Measurements from ENCODE around the gene CD302. TPM values are rescaled to one million over a fixed set of nuclear protein-coding genes. Genes with fewer than 3 reads are reported as not detected.
"Not testable (repeated sequence)": the region's sequence is repeated elsewhere in the genome, so short reads cannot be mapped to it uniquely, and the experiment has no call there.

The CD302 gene
- total RNA-seq, 1 donor from 2014 or later, result 3.9 TPM

- TF ChIP-seq, protein P1, sequence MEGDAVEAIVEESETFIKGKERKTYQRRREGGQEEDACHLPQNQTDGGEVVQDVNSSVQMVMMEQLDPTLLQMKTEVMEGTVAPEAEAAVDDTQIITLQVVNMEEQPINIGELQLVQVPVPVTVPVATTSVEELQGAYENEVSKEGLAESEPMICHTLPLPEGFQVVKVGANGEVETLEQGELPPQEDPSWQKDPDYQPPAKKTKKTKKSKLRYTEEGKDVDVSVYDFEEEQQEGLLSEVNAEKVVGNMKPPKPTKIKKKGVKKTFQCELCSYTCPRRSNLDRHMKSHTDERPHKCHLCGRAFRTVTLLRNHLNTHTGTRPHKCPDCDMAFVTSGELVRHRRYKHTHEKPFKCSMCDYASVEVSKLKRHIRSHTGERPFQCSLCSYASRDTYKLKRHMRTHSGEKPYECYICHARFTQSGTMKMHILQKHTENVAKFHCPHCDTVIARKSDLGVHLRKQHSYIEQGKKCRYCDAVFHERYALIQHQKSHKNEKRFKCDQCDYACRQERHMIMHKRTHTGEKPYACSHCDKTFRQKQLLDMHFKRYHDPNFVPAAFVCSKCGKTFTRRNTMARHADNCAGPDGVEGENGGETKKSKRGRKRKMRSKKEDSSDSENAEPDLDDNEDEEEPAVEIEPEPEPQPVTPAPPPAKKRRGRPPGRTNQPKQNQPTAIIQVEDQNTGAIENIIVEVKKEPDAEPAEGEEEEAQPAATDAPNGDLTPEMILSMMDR (IDR thresholded peaks at IDR 0.05; ENCODE audit: unreplicated experiment), result no peak
- H3K9me3 Mint-ChIP-seq (ENCODE audit: low read depth), result no peaks in the 10 kb centered on the region
These were observed 43.0 kb downstream of the CD302 start for GRCh38 chr2:159755014-159755413.

DNA sequence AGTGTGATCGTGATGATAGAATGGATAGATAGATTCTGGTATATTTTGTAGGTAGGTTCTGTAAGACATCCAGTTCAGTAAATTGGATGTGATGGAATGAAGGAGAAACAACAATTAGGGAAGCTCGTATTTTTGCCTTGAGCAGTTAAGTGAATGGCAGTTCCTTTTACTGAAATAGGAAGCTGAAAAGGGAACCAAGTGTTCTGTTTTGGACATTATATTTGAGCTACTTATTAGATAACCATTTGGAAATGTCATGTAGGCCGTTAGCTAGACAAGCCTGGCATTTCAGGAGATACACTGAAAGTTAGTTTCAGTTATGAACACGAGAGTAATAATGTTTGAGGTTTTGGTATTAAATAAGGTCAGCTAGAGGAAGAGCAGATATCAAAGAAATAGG is 44.2 kb downstream of the CD302 start:
- H3K36me3 Mint-ChIP-seq (ENCODE audit: insufficient read depth), result peaks cover 33% of the 10 kb centered on the region
- H3K4me3 Mint-ChIP-seq (ENCODE audit: low read depth), result no peak overlapping the region
- no peak overlapping the region for H3K27ac Mint-ChIP-seq
- no peak for DNase-seq (ENCODE audit: low spot score, unreplicated experiment)
- H3K4me1 Mint-ChIP-seq (ENCODE audit: low read depth), result peaks cover 5% of the 10 kb centered on the region
- no peaks in the 10 kb centered on the region for H3K27me3 Mint-ChIP-seq
- no peaks in the 10 kb centered on the region for H3K9me3 Mint-ChIP-seq (ENCODE audit: low read depth)
- TF ChIP-seq, protein P1 (IDR thresholded peaks at IDR 0.05; ENCODE audit: unreplicated experiment), result no peak

More at GRCh38 chr2:159755014-159755413, 43.0 kb downstream of the CD302 start:
- Mint-ChIP-seq H3K4me3 (ENCODE audit: low read depth) (no peak overlapping the region), H3K4me1 (ENCODE audit: low read depth) (peaks cover 11% of the 10 kb centered on the region), H3K27ac (no peak overlapping the region), H3K36me3 (ENCODE audit: insufficient read depth) (peaks cover 35% of the 10 kb centered on the region), H3K27me3 (no peaks in the 10 kb centered on the region)
- DNase-seq (ENCODE audit: low spot score, unreplicated experiment), result no peak

- H3K4me1 Mint-ChIP-seq (ENCODE audit: low read depth), result no peaks in the 10 kb centered on the region
- H3K27ac Mint-ChIP-seq, result peak overlapping the region; percentile 59
- H3K9me3 Mint-ChIP-seq (ENCODE audit: low read depth), result no peaks in the 10 kb centered on the region
- TF ChIP-seq, protein P1 (IDR thresholded peaks at IDR 0.05; ENCODE audit: unreplicated experiment), result no peak
- H3K4me3 Mint-ChIP-seq (ENCODE audit: low read depth), result no peak overlapping the region
- DNase-seq (ENCODE audit: low spot score, unreplicated experiment), result no peak
- no peaks in the 10 kb centered on the region for H3K27me3 Mint-ChIP-seq
- H3K36me3 Mint-ChIP-seq (ENCODE audit: insufficient read depth), result peaks cover 40% of the 10 kb centered on the region
These were observed 47.1 kb downstream of the CD302 start for GRCh38 chr2:159750873-159751272.

DNA sequence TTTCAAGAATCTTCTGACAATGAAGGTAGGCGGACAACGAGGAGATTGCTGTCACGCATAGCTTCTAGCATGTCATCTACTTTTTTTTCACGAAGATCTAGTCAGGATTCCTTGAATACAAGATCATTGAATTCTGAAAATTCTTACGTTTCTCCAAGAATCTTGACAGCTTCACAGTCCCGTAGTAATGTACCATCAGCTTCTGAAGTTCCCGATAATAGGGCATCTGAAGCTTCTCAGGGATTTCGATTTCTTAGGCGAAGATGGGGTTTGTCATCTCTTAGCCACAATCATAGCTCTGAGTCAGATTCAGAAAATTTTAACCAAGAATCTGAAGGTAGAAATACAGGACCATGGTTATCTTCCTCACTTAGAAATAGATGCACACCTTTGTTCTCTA is 49.9 kb downstream of the CD302 start:
- Mint-ChIP-seq H3K27ac (no peak overlapping the region), H3K27me3 (no peaks in the 10 kb centered on the region), H3K4me3 (ENCODE audit: low read depth) (no peak overlapping the region), H3K9me3 (ENCODE audit: low read depth) (peaks cover under 1% of the 10 kb centered on the region), H3K4me1 (ENCODE audit: low read depth) (no peaks in the 10 kb centered on the region), H3K36me3 (ENCODE audit: insufficient read depth) (peaks cover 56% of the 10 kb centered on the region)
- TF ChIP-seq, protein P1 (IDR thresholded peaks at IDR 0.05; ENCODE audit: unreplicated experiment), result no peak
- no peak for DNase-seq (ENCODE audit: low spot score, unreplicated experiment)

DNA sequence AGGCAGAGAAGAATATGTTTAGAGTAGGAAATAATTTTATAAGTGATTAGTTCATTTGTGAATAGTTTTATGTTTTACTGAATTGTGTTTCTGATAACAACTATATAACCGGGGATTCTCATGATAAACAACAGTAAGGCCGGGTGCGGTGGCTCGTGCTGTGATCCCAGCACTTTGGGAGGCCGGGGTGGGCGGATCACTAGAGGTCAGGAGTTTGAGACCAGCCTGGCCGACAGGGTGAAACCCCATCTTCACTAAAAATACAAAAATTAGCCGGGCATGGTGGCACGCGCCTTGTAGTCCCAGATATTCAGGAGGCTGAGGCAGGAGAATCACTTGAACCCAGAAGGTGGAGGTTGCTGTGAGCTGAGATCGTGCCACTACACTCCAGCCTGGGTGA is 52.8 kb downstream of the CD302 start:
- H3K27ac Mint-ChIP-seq; H3K4me3 Mint-ChIP-seq (ENCODE audit: low read depth); H3K27me3 Mint-ChIP-seq; H3K4me1 Mint-ChIP-seq (ENCODE audit: low read depth); H3K9me3 Mint-ChIP-seq (ENCODE audit: low read depth); DNase-seq (ENCODE audit: low spot score, unreplicated experiment): not testable (repeated sequence)
- peaks cover 48% of the 10 kb centered on the region for H3K36me3 Mint-ChIP-seq (ENCODE audit: insufficient read depth)

- Mint-ChIP-seq H3K27me3 (no peaks in the 10 kb centered on the region), H3K4me1 (ENCODE audit: low read depth) (no peaks in the 10 kb centered on the region), H3K9me3 (ENCODE audit: low read depth) (peaks cover 3% of the 10 kb centered on the region), H3K4me3 (ENCODE audit: low read depth) (no peak overlapping the region), H3K36me3 (ENCODE audit: insufficient read depth) (peaks cover 44% of the 10 kb centered on the region), H3K27ac (no peak overlapping the region)
- no peak for DNase-seq (ENCODE audit: low spot score, unreplicated experiment)
- TF ChIP-seq, protein P1 (IDR thresholded peaks at IDR 0.05; ENCODE audit: unreplicated experiment), result no peak
These were observed 53.6 kb downstream of the CD302 start for GRCh38 chr2:159744363-159744762.
